ENCODE measurements around the gene MBP.
"Not testable (repeated sequence)": the region's sequence is repeated elsewhere in the genome, so short reads cannot be mapped to it uniquely, and the experiment has no call there.

MBP gene

DNA sequence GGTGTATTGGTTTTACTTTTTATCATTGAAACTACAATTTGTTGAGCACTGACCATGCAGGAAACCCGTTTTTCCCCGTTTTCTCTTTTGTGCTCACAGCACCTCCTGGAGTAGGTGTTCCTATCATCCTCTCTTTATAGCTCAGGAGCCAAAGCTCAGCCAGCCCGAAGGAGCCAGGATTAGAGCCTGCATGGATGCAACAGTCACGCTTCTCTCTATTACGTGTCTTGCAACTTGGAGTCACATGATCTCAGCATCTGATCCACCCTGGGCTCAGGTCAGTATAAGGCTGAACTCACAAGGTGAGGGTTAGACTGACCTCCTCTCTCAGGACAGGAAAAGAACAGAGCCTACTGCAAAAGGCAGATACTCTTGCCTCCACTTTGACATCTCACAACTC lies 150.5 kb downstream of the MBP start:
- DNase-seq: no peak

DNA sequence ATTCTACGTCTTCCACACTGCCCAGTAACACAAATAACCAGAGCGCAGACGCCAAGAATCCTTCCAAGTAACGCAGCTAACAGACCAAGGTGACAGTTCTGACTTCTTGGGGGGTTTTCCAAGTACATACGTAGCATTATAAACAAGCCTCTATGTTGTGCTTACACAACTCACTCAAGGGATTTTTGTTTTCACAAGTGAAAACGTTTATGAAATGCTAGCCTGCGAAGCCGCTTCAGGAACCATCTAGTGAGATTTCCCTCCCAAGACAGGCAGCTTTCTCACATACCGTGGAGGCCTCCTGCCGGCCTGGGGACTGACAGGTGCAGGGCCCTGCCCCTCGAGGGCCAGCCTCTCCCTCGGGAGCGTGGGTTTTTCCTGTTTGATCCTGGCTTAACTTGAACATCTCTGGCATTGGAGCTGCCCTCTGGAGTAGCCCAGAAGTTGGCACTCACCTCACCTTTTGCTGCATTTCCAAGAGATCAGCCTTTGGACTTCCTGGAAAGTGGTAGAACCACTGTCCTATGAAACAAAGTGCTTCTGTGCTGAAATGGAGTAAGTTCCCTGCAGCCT lies 151.1 kb downstream of the MBP start:
- DNase-seq: no peak

DNA sequence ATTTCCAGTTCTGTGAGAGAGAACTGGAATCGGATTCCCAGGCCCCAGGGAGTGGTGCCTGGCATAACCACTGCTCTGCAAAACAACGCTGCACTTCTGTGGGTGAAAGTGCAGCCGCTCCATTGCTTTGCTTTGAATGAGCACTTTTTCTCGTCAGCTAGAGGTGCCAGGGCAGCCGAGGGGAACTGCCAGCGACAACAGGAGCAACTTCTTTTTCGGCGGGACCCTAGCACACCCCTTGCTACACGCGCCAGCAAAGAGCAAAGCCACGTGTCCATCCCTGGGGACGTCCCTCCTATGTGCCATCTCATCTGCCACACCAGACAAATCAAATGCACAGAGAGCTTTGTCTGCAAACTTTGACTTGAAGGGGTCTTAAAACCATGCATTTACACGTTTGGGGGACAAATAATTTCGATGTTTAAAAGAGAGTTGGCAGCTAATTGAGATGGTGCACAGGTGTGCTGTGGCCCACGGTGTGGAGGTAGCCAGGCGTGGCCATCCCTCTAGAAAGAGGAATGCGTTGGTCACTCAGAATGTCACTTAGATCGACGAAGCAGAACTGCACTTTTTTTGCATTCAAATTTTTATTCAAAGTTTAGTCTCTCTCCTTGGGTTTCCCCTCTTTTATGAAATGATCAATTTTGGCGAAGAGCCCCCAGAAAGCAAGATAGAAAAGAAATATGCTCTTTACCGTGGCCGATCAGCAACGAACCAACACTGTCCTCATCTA lies 151.8 kb downstream of the MBP start:
- no peak for DNase-seq

DNA sequence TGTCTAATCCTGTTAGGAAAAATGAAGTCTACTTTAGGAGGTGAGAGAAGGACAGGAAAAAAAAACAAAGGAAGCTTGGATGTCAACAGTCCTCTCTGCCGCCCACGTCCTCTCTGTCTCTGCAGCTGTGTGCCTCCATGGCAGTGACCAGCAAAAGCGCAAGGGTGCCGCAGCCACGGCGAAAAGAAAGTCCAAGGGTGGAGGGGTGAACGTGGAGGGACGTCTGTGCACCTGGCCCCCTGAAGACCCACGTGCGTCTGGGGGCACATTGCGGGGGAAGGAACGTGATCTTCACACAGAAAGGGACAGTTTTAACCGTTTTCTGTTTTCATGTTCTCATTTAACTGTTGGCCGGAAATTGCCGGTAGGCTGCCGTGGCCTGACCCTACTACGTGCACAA lies 152.7 kb downstream of the MBP start:
- no peak for DNase-seq

DNA sequence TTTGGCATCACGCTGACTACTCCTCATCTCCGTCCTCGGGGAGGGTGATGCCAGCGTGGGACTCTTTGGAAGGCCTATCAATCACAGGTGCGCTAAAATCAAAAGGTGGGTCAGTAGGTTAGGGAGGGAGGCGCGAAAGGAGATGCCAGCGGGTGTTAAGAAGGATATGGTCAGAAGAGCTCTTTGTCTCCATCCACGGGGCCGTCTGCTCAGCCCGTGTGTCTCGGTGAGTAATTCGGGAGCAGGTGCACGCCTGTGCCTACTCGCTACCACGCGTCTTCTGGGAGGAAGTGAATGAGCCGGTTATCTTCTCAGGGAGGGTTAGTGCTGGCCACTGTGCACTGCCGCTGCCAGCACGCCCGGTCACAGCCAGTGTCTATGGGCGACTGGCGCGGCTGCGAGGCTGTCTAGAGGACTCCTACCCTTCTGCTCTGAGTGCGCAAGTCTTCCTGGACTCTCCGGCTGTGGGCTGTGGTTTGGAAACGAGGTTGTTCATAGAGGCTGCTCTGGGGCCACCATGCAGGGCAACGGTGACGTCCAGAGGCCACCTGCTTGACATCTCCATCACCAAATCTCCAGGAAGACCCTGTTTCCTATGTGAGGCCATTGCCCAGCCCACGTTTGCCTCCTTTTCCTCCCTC lies 153.4 kb downstream of the MBP start:
- no peak for DNase-seq

DNA sequence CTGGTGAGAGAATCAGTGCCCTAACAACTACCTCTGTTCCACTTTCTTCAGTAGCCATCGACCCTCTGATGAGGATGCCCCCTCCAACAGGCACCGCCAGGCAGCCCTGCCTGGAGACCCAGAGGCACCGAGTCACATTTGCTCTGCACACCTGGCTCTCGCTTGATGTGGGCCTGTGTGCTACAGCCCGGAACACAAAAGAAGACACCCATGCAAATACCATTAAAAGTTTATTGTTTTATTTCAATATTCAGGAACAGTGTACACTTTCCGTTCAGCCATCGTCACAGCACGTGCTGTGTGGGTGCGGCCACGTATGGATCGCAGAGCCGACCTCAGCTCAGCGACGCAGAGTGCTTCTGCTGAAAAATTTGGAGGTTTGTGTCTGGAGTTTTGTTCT lies 154.0 kb downstream of the MBP start:
- no peak for DNase-seq

DNA sequence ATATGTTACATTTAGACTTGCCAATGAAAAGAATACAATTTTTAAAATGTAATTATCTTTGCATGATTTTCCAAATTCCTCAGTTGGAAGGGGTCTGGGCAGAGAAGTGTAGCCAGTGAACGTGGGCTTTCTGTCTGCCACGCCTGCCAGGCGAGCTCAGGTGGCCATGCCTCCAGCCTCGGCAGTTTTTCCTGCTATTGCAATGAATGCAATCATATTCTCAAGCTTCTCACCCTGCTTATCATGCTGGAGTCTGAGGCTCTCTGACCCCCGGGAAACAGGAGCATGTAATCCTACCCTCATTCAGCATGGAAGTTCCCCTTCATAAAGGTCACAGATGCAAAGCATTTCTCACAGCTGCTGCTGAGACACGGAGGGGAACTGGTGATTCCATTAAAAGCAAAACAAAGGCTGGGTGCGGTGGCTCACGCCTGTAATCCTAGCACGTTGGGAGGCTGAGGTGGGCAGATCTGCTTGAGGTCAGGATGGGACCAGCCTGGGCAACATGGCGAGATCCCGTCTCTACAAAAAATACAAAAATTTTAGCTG lies 154.8 kb downstream of the MBP start:
- DNase-seq: no peak

DNA sequence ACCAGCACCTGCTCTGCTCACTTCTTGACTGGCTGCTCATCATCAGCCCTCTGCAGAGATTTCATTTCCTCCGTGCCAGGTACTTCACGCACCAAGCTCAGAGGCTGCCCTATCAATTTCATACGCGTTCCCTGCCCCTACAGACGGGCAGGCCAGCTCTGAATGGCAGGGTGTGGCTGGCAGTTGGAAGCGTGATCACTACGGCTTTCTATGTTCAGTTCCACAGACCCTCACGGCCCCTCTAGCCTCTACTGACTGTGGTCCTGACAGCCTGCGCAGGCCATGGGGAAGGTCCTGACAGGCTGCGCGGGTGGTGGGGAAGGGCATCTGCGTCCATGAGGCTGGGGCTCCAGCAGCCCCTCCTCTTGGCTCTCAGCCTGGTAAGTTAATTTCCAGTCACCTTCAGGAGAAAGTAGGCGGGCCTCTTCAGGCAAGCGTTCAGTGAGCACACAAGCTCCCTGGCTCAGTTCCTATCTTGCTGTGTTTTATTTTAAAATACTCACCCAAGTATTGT lies 155.4 kb downstream of the MBP start:
- DNase-seq: no peak

DNA sequence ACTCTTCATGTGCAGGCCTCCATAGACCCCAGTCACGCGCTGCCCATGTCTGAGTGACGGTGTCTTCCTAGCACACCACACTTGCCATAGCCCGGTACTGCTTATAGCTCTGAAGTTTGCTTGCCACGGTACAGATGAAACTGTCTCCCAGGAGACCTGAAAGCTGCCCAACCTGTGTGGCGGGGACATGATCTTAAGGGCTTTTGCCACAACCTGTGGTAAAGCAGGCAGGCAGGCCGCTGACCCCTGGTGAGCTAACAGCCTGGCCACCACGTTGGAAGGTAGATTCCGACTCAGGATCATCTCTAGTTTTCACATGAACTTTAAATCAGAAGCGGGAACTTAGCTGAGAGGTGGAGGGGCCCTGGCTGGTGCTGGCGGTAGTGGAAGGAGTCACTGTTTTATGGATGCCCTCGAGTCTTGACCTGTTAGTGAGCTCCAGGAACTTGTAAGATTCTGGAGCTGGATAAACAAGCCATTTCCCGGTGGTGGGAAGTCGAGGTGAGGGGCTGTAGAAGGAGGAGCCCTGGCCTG lies 156.9 kb downstream of the MBP start:
- no peak for DNase-seq

DNA sequence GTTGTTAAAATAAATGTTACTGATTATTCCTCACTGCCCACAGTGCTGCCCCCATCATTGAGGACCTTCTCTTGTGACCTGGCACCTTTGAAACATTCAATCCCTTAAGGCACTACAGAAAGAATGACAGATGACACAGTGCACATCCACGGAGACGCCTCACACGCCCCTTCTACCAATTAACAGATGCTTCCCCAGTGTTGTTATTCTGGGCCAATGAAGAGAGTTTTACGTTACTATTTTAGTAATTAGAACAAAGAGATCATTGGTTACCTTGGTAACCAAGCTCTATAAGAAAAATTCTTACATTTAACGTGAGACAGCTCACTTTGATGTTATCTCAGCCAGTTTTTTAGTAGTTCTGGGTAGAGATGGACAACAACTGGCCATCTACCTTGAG lies 158.2 kb downstream of the MBP start:
- DNase-seq: no peak

DNA sequence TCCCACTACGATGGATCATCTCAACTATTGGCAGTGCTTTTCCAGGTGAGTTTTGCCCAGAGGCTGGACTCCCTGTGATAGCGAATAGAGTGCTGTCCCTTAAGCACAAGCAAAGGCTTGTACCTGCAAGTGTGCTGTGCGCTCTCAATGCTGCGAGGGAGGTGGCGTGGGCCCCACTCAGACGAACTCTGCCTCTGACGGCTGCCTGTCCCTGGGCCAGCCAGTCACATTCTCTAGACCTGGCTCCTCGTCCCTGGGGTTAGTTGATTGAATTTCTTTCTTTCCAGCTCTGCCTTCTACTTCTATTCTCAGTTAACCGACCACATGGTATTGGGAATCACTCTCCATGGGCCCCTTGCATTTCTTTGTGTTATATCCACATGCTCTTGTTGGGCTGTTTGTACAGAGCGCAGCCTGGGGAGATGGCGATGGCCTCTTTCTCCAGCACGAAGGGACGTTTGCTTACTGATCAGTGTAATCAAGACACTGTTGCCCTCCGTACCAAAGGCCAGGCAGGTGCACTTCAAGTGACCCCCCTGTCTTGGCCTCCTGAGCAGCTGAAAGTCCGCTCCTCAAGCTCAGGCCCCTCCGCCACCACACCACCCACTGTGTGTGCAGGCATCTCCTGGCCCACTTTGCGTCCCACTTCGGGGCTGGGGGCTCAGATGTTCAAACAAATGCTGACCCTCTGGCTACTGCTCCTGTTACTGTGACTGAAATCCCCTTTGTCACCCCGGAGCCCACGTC lies 158.9 kb downstream of the MBP start:
- DNase-seq: no peak

DNA sequence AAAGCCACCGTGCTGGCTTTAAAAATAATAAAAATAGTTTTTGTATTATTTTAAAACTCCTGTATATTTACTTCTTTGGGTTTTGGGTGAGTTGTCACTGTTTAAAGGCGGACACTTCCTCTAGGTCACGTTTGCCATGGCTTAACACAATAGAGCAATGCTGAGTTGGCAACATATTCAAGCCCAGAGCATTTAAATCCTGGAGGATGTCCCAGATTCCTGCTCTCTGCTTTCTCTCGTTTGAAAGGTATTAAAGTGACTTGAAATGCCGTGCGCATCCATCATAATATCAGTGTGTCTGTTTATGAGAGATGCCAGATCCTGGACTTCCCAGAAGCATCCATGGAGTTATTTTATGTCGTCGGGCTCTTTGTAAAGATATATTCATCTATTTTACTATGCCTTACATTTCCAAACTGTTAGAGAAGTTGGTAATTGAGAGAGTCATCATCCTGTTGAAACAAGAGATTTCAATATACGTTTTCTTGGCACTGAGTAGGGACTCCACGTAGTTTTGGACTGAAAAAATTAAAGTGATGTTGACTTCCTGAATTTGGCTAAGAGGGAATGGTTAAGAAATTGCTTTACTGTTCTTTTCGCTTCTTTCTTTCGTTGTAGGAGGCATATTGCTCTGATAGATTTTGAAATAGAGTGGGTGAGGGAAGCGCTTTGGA lies 159.6 kb downstream of the MBP start:
- DNase-seq: no peak

DNA sequence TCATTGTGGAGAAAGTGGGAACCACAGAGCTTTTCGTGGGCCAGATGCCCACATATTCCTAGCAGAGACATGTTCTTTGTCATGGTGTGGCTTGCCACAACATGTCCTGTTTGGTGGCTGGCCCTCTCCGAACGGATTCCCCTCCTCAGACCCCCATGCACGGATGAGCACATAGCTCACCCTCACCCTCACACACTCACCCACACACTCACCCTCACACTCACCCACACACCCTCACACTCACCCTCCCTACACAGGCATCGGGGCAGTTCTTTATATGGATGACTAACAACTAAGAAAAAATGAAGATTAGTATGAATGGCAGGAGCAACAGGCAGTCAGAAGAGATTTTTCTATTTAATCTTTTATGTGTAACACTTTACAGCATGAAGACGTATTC lies 160.3 kb downstream of the MBP start:
- no peak for DNase-seq

DNA sequence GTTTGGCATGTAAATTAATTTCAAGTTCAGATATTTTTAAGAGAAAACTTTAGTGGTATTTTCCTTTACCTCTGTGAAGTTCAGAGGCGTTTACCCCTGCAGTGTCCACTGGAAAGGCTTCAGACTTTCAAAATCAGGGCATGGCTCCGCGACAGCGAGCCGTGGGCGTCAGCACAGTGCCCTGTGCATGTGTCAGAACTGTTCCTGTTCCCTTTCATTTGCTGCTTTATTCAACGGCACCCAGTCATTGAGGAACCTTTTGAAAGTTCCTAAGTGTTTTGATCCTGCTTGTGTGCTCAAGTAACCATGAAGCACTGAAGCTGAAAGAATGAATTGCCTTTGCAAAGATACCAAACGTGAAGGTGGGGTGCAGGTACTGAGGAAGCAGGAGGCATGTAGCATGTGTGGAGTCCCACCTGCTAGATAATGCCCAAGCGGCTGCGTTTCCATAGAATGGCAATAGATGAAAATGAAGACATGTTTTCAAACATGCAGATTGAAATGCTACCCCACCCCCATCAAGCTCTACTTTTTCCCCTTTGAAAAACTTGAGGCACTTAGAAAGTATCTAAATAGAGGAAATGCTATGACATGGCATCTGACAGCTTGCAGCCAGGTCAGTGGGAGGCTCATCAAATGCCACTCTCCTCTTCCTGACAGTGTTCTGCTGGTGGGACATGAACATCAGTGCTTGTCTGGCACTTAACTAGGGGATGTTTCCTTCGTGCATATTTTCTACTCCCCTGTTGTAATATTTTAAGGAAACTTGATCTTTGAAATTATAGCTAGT lies 161.6 kb downstream of the MBP start:
- no peak for DNase-seq

DNA sequence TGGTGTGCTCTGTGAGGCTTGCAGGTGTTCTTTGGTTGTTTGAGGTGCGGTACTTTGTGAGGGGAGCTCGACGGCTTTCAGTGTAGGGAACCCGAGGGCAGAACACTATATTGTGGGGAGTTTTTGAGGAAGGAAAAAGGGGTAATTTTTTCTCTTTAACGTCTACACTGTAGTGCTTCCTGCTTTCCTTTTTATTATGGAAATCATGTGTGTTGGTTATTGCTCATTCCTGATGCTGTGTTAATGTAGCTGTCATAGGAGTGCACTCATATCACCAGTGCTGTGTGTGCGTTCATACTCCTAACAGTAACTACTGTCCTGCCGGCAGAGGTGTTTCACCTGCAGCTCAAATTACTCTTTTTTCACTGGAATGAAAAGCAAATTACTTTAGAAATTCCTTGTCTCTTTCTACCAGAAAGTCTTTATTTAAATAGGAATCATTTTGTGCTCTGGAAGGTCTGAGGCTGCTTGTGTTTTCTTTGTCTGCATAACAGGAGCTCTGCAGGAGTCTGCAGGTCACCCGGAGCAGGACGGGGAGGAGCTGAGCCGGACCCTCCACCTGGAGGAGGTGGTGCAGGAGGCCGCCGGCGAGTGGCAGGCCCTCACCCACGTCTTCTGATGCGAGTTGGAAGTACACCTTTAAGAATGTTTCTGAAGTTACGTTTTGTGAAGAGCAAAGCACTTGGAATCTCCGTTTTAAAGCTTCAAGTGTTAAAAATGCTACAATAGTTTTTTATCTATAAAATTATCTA lies 164.7 kb downstream of the MBP start:
- no peak for DNase-seq

DNA sequence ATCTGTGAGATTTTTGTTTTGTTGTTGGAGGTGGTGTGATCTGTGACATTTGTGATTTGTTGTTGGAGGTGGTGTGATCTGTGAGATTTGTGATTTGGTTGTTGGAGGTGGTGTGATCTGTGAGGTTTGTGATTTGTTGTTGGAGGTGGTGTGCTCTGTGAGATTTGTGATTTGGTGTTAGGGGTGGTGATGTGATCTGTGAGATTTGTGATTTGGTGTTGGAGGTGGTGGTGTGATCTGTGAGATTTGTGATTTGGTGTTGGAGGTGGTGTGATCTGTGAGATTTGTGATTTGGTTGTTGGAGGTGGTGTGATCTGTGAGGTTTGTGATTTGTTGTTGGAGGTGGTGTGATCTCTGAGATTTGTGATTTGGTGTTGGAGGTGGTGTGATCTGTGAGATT lies 165.3 kb downstream of the MBP start:
- DNase-seq: not testable (repeated sequence)

DNA sequence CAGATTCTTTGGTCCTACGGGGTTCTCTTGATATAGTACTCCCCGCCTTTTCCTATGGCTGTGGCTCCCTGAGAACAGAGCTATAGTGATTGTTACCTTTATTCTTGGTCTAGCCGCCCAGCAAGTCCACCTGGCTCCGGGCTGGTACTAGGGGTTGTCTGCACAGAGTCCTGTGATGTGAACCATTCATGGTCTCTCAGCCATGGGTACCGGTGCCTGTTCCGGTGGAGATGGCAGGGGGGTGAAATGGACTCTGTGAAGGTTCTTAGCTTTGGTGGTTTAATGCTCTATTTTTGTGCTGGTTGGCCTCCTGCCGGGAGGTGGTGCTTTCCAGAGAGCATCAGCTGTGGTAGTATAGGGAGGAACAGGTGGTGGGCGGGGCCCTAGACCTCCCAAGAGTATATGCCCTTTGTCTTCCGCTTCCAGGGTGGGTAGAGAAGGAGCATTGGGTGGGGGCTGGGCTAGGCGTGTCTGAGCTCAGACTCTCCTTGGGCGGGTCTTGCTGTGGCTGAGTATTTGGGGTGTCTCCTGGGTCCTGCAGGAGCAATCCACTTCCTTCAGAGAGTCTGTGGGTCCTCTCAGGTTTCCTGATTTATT lies 166.9 kb downstream of the MBP start:
- DNase-seq: not testable (repeated sequence)

DNA sequence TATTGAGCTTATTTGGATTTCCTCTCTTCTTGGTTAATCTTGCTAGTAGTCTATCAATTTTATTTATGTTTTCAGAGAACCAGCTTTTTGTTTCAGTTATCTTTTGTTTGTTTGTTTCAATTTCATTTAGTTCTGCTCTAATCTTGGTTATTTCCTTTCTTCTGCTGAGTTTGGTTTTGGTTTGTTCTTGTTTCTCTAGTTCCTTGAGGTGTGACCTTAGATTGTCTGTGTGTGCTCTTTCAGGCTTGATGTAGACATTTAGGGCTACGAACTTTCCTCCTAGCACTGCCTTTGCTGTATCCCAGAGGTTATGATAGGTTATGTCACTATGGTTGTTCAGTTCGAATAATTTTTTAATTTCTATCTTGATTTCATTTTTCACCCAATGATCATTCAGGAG lies 168.6 kb downstream of the MBP start:
- DNase-seq: no peak

DNA sequence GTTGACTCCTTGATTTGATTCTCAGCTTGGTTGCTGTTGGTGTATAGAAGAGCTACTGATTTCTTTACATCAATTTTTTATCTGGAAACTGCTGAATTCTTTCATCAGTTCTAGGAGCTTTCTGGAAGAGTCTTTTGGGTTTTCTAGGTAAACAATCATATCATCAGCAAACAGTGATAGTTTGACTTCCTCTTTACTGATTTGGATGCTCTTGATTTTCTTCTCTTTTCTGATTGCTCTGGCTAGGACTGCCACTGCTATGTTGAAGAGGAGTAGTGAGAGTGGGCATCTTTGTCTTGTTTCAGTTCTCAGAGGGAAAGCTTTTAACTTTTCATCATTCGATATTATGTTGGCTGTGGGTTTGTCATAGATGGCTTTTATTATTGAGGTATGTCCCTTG lies 169.7 kb downstream of the MBP start:
- DNase-seq: no peak

DNA sequence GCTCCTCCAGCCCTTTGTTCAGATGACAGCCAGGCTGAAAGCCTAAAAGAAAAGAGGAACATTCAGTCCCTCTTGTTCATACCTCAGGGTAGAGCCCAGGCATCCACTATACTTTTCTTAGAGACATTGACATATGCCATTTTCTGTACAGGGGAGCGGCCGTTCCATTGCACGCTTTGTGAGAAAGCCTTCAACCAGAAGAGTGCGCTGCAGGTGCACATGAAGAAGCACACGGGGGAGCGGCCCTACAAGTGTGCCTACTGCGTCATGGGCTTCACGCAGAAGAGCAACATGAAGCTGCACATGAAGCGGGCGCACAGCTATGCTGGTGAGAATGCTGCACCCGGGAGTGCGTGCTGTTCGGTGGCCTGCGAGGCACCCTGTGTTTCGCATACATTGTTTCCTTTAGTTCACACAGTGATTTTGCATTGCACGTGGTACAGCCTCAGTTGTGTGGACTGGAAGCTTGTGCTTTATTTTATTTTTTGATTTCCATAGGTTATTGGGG lies 172.0 kb downstream of the MBP start:
- no peak for DNase-seq
